Right lobe of liver (tissue), 6 donors: ENCODE results near the gene OR51I1. TPM values are rescaled to one million over a fixed set of nuclear protein-coding genes. Genes with fewer than 3 reads are reported as not detected.

ENCODE experiments used
- ATAC-seq, 4 donors: fragments of 200-7000 bp; cut with Tn5 transposase; one replicate each; pipeline ENCODE4 v1.9.1; 2020; ENCODE audit warnings: mild to moderate bottlenecking in 4 of 4, moderate library complexity in 4 of 4
- DNase-seq, 3 donors: peaks; one replicate each; pipeline ENCODE4 v3.0.0-alpha.2; 2020
- H3K27ac ChIP-seq, 3 donors: fragments of 200-600 bp; one replicate each; pipeline ENCODE4 v1.8.0; 2022
- H3K27me3 ChIP-seq, 2 donors: fragments of 200-600 bp; one replicate each; pipeline ENCODE4 v1.8.0; 2022
- H3K36me3 ChIP-seq, 4 donors: fragments of 200-600 bp; sonication (generic) in 1 of 4; one replicate each; pipeline versions ENCODE4 v1.5.1 to v1.8.0; 2017 to 2022; ENCODE audit warnings: control low read depth in 1 of 4
- H3K4me1 ChIP-seq, 4 donors: fragments of 200-600 bp; sonication (generic) in 1 of 4; one replicate each; pipeline versions ENCODE4 v1.5.1 to v1.8.0; 2017 to 2022; ENCODE audit warnings: control low read depth in 1 of 4
- H3K4me3 ChIP-seq, 3 donors: fragments of 200-600 bp; one replicate each; pipeline ENCODE4 v1.8.0; 2022
- H3K9me3 ChIP-seq, 4 donors: fragments of 200-600 bp; sonication (generic) in 1 of 4; one replicate each; pipeline versions ENCODE4 v1.5.1 to v1.8.0; 2017 to 2022; ENCODE audit warnings: control low read depth in 1 of 4
- CTCF ChIP-seq, 4 donors: fragments of 200-600 bp in 3 of 4; fragments of 450-650 bp in 1 of 4; IDR thresholded peaks; one replicate each; pipeline versions ENCODE4 v1.5.1 to v1.8.0; 2016 to 2022; ENCODE audit warnings: antibody characterized with exemption in 4 of 4, mild to moderate bottlenecking in 2 of 4
- POLR2A ChIP-seq: fragments of 450-650 bp; IDR thresholded peaks from one replicate; pipeline ENCODE4 v1.6.1; 2017; ENCODE audit warnings: antibody characterized with exemption, mild to moderate bottlenecking
- WGBS: methylation state at CpG from one replicate; pipeline ENCODE4 v1.1.6; 2018; ENCODE audit warnings: low coverage, low lambda C conversion rate; ENCODE audit not compliant: insufficient coverage; ENCODE audit errors: missing lambda C conversion rate; 5-methylcytosine and 5-hydroxymethylcytosine counted together
- intact Hi-C, 2 donors: fragments of 100-400 bp; cut with DNase I; formaldehyde crosslinking; loops; one replicate each; pipeline versions ENCODE4 v1.11.2 to v1.14.1; 2022
- long read RNA-seq: library from polyadenylated mRNA; unstranded; transcript quantifications from one replicate; pipeline ENCODE4 v2.0.0, GENCODE V29; 2019
- total RNA-seq, 6 experiments: library from RNA; depleted of rRNA in 2 of 6; stranded (reverse); fragments of >200 nt in 2 of 6; fragmentation: NEBNext Ultra II Directional in 3 of 6; extraction: Animal tissue kit (Norgen Biotek cat#: 25700) in 3 of 6; gene quantifications; one replicate each; pipeline versions ENCODE4 v1.1.0 to v1.2.4, GENCODE V29; 2016 to 2023
- donor health status: DM: no; HTN: yes; CAD: no.
- donor health status: DM: no; HTN: no; CAD: no.
- donor health status: DM: no; HTN: no; CAD: no.
- donor health status: DM: no; HTN: yes; CAD: no.
- donor health status: DM: no; HTN: yes; CAD: no.

The OR51I1 gene
- total RNA-seq, result not detected
- long read RNA-seq, result 0 reads

GRCh38 chr11:5441414-5441813 is at the start of gene OR51I1:
Gene OR51I1 (minus strand): TSS chr11:5441514. CDS start chr11:5441514, 0 bp downstream.
- no peaks in the 10 kb centered on the region for H3K9me3 ChIP-seq
- intact Hi-C loops, result no loop called here
- no peak within 1 kb of the TSS for H3K4me3 ChIP-seq
- no peaks in the 10 kb centered on the region for H3K4me1 ChIP-seq
- H3K36me3 ChIP-seq, result no peaks in the 10 kb centered on the region
- 25% methylated on average over 2 of the region's 2 CpGs for WGBS
- H3K27me3 ChIP-seq, result no peaks in the 10 kb centered on the region
- DNase-seq (no peak), ATAC-seq (no peak)
- TF ChIP-seq POLR2A (no peak), CTCF (IDR thresholded peaks at IDR 0.05) (no peak)
- no peak within 1 kb of the TSS for H3K27ac ChIP-seq

DNA sequence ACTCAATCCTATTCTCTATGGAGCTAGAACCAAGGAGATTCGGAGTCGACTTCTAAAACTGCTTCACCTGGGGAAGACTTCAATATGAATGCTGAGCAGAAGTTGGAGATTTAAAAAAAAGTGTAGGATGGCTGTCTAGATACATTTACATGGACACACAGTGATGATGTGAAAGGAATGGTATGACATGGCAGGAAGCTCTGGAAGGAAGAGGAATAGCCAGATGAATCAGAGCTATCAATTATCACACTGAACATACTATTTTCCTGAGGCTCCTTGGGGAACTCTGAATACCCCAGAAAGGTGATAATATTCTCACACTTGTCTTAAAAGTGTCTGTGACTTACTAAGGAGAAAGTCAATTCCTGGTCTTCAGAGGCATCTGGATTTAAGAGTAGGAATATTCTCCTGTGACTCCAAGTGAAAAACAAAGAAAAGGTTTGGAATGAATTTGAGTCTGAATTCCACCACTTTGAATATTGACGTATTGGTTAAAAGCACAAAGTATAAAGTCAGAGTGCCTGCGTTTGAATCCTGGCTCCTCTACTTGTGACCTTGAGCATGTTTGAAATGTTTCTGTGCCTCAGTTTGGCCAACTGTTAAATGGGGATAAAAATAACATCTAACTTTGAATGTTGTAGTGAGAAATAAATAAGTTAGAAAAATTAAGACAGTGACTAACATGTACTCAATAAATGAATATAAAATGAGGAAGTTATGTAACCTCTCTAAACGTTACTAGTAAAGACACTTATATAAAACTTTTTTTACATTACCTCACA is 48.5 kb upstream of the OR51I1 start:
- 40% methylated on average over 5 of the region's 5 CpGs for WGBS
- Histone ChIP-seq H3K27ac (no peak overlapping the region), H3K4me3 (no peak overlapping the region), H3K9me3 (no peaks in the 10 kb centered on the region), H3K36me3 (no peaks in the 10 kb centered on the region), H3K4me1 (no peaks in the 10 kb centered on the region), H3K27me3 (no peaks in the 10 kb centered on the region)
- DNase-seq (no peak), ATAC-seq (no peak)
- intact Hi-C loops, result no loop called here
- TF ChIP-seq CTCF (IDR thresholded peaks at IDR 0.05) (no peak), POLR2A (no peak)

DNA sequence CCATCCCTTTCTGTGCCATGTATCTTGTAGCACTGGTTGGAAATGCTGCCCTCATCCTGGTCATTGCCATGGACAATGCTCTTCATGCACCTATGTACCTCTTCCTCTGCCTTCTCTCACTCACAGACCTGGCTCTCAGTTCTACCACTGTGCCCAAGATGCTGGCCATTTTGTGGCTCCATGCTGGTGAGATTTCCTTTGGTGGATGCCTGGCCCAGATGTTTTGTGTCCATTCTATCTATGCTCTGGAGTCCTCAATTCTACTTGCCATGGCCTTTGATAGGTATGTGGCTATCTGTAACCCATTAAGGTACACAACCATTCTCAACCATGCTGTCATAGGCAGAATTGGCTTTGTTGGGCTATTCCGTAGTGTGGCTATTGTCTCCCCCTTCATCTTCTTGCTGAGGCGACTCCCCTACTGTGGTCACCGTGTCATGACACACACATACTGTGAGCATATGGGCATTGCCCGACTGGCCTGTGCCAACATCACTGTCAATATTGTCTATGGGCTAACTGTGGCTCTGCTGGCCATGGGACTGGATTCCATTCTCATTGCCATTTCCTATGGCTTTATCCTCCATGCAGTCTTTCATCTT is 47.6 kb upstream of the OR51I1 start:
- TF ChIP-seq POLR2A (no peak), CTCF (IDR thresholded peaks at IDR 0.05) (no peak)
- Histone ChIP-seq H3K4me3 (no peak overlapping the region), H3K9me3 (no peaks in the 10 kb centered on the region), H3K27me3 (no peaks in the 10 kb centered on the region), H3K27ac (no peak overlapping the region), H3K36me3 (no peaks in the 10 kb centered on the region), H3K4me1 (no peaks in the 10 kb centered on the region)
- intact Hi-C loops, result no loop called here
- ATAC-seq (no peak), DNase-seq (no peak)
- 43% methylated on average over 3 of the region's 4 CpGs for WGBS

GRCh38 chr11:5488385-5488784 is 47.1 kb upstream of the OR51I1 start, which contains the start of gene OR52D1:
Gene OR52D1 (plus strand): TSS chr11:5488685. CDS start chr11:5488707, 22 bp downstream.
- Histone ChIP-seq H3K4me3 (no peak within 1 kb of the TSS), H3K27me3 (no peaks in the 10 kb centered on the region), H3K36me3 (no peaks in the 10 kb centered on the region), H3K4me1 (no peaks in the 10 kb centered on the region), H3K9me3 (no peaks in the 10 kb centered on the region), H3K27ac (no peak within 1 kb of the TSS)
- DNase-seq (no peak), ATAC-seq (no peak)
- intact Hi-C loops, result no loop called here
- TF ChIP-seq CTCF (IDR thresholded peaks at IDR 0.05), result no peak
- TF ChIP-seq POLR2A, result no peak
